HepG2 (cell line): ENCODE measurements around the gene DNAJB2. TPM values are rescaled to one million over a fixed set of nuclear protein-coding genes. Genes with fewer than 3 reads are reported as not detected.

ENCODE experiments used
- ATAC-seq: fragments of 200-7000 bp; cut with Tn5 transposase; 3 replicates; pipeline ENCODE4 v1.9.1; 2020; ENCODE audit warnings: mild to moderate bottlenecking, moderate library complexity
- BruUV-seq: library from RNA; stranded (reverse); fragments of 400-500 nt; replicated peaks from 2 replicates; lab custom pipeline; 2021; lab: Mats Ljungman, UMichigan
- CTCF ChIA-PET: fragments of 300-600 bp; formaldehyde crosslinking; extraction: SDS; loops from one replicate; lab custom pipeline; 2021; ENCODE audit warnings: low total read pairs, inconsistent platforms, low intra/inter-chr PET ratio; lab: Yijun Ruan, JAX
- POLR2A ChIA-PET: fragments of 350-600 bp; sonication (Branson Sonifier 250); formaldehyde crosslinking; loops from one replicate; lab custom pipeline; 2020; ENCODE audit warnings: antibody characterized with exemption, inconsistent platforms; lab: Yijun Ruan, JAX
- DNase-seq: peaks from one replicate; pipeline ENCODE4 v3.0.0-alpha.2; 2015; ENCODE audit warnings: low spot score
- FAIRE-seq: peaks from 3 replicates; lab custom pipeline; 2011; peaks lifted over from hg19 to GRCh38; lab: Jason Lieb, UNC
- H2AFZ ChIP-seq: one replicate; pipeline ENCODE4 v1.6.1; 2011; ENCODE audit warnings: low read length, inconsistent platforms
- H3K27ac ChIP-seq: fragments of 300-600 bp; 3 replicates; pipeline ENCODE4 v1.8.0; 2011; ENCODE audit warnings: mixed run types, mild to moderate bottlenecking, mixed read lengths, low read length, inconsistent platforms; ENCODE audit not compliant: insufficient read depth; ENCODE audit errors: extremely low read length
- H3K27me3 ChIP-seq, 2 experiments: fragments of 200-600 bp in 1 of 2; 2 replicates in 1 of 2; 3 replicates in 1 of 2; pipeline versions ENCODE4 v1.6.0 to v1.8.0; 2011; ENCODE audit warnings: low read length in 2 of 2, mild to moderate bottlenecking in 2 of 2, moderate library complexity in 2 of 2, inconsistent platforms in 1 of 2; ENCODE audit not compliant: insufficient read depth in 2 of 2, control insufficient read depth in 1 of 2
- H3K36me3 ChIP-seq, 2 experiments: fragments of 200-600 bp in 1 of 2; replicated peaks in 1 of 2; 2 replicates in 1 of 2; 3 replicates in 1 of 2; pipeline versions ENCODE4 v1.5.1 to v1.8.0; 2011; ENCODE audit warnings: low read length in 2 of 2, inconsistent platforms in 1 of 2; ENCODE audit not compliant: insufficient read depth in 2 of 2, control insufficient read depth in 1 of 2
- H3K4me1 ChIP-seq: 2 replicates; pipeline ENCODE4 v1.5.1; 2012; ENCODE audit warnings: low read length, inconsistent platforms; ENCODE audit not compliant: insufficient read depth
- H3K4me2 ChIP-seq: 2 replicates; pipeline ENCODE4 v1.6.0; 2011; ENCODE audit warnings: low read depth, low read length, inconsistent platforms
- H3K4me3 ChIP-seq, 3 experiments: fragments of 200-600 bp in 1 of 3; sonication (generic), shearing (Covaris generic) in 1 of 3; replicated peaks in 1 of 3; 2 replicates each; pipeline ENCODE4 v1.5.1; 2011 to 2016; ENCODE audit warnings: low read length in 3 of 3, inconsistent platforms in 2 of 3, low read depth in 2 of 3, mild to moderate bottlenecking in 2 of 3, control low read depth in 1 of 3, mixed read lengths in 1 of 3; ENCODE audit not compliant: insufficient read depth in 1 of 3
- H3K79me2 ChIP-seq: one replicate; pipeline ENCODE4 v1.6.1; 2011; ENCODE audit warnings: low read length, inconsistent platforms; ENCODE audit not compliant: insufficient read depth
- H3K9ac ChIP-seq: 2 replicates; pipeline ENCODE4 v1.6.0; 2011; ENCODE audit warnings: mild to moderate bottlenecking, low read depth, low read length, inconsistent platforms; ENCODE audit not compliant: insufficient read depth
- H3K9me3 ChIP-seq: 2 replicates; pipeline ENCODE4 v1.5.1; 2012; ENCODE audit warnings: mild to moderate bottlenecking, low read length
- H4K20me1 ChIP-seq: 2 replicates; pipeline ENCODE4 v1.6.0; 2011; ENCODE audit warnings: inconsistent platforms, mild to moderate bottlenecking, low read length, moderate library complexity; ENCODE audit not compliant: insufficient read depth
- GTF3A ChIP-seq: sonication (generic); formaldehyde crosslinking; conservative IDR thresholded peaks from 2 replicates; pipeline ENCODE4 v1.4.0; 2020; ENCODE audit warnings: mild to moderate bottlenecking, missing genetic modification reagents
- KLF13 ChIP-seq: sonication (generic); formaldehyde crosslinking; IDR thresholded peaks from 2 replicates; pipeline ENCODE4 v1.4.0; 2020; ENCODE audit warnings: mild to moderate bottlenecking, missing genetic modification reagents
- SMAD3 ChIP-seq: sonication (generic); formaldehyde crosslinking; IDR thresholded peaks from 2 replicates; pipeline ENCODE4 v1.4.0; 2020; ENCODE audit warnings: missing genetic modification reagents
- ZNF629 ChIP-seq: sonication (generic); formaldehyde crosslinking; conservative IDR thresholded peaks from 2 replicates; pipeline ENCODE4 v1.5.0; 2020; ENCODE audit warnings: missing genetic modification reagents
- WGBS: methylation state at CpG from one replicate; pipeline ENCODE4 v1.1.6; 2017; ENCODE audit warnings: low lambda C conversion rate; 5-methylcytosine and 5-hydroxymethylcytosine counted together
- in situ Hi-C: cut with HindIII; loops from 2 replicates; pipeline ENCODE4 v1.10.0; 2017; ENCODE audit warnings: low pct_unique_long_range_greater_than_20kb; ENCODE audit not compliant: extremely low pct_ligation_motif_present
- intact Hi-C: fragments of 100-400 bp; cut with micrococcal nuclease; formaldehyde crosslinking; loops from one replicate; pipeline ENCODE4 v1.10.0; 2022; ENCODE audit not compliant: unreplicated experiment
- polyA plus RNA-seq, 8 experiments: library from polyadenylated mRNA; depleted of rRNA in 3 of 8; stranded (reverse) in 7 of 8; unstranded in 1 of 8; fragments of >200 nt; fragmentation: Illumina TruSeq in 4 of 8; extraction: Trizol in 4 of 8; gene quantifications; 2 replicates each; pipeline versions ENCODE4 v1.2.1 to v1.2.3, GENCODE V29; 2011 to 2016; ENCODE audit warnings: low read depth in 4 of 8, missing spikeins in 1 of 8, mixed read lengths in 1 of 8; ENCODE audit not compliant: insufficient read depth in 1 of 8
- total RNA-seq, 5 experiments: library from RNA; depleted of rRNA; stranded (reverse); fragments of >200 nt; fragmentation: Illumina TruSeq; extraction: Trizol; gene quantifications; 2 replicates each; pipeline ENCODE4 v1.2.3, GENCODE V29; 2016; ENCODE audit warnings: low read depth in 1 of 5
- TF ChIP-seq, protein P1 (sequence below): sonication (generic); formaldehyde crosslinking; IDR thresholded peaks from 2 replicates; pipeline ENCODE4 v1.4.0; 2020; ENCODE audit warnings: missing genetic modification reagents, borderline replicate concordance

DNAJB2 gene
- total and polyA plus RNA-seq, 2 of the 13 experiments (the other 11 are each of a cell fraction or from before 2014, with no cell fraction given): 21.3 to 31.1 TPM

DNA sequence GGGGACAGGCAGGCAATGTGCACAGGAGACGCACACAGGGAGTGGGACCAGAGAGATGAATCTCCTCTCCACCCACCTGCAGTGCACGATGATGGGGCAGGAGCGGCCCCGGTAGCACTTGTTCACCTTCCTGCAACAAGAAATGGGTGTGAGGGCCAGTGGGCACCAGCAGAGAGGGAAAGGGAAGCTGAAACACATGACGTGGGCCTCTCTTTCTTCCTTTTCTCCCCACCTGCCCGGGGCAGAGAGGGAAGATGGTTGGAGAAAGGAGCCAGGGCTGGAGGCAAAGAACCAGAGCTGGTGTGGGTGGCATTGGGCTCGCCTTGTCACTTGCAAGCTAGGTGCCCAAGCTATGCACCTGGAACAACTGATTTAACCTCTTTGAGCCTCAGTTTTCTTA lies 12.2 kb downstream of the DNAJB2 start:
- ATAC-seq (no peak), DNase-seq (no peak), FAIRE-seq (no peak)
- BruUV-seq: no TSS peak
- ChIA-PET POLR2A (interaction anchor here (0.8 to 1.5 kb wide), 2 partner anchors 10 to 12 kb away, joined by 3 to 4 read pairs; partner anchors contain the start of gene DNAJB2), CTCF (no interaction called here)
- WGBS: 11% methylated on average over 7 of the region's 7 CpGs
- H3K4me2 ChIP-seq: no peak overlapping the region
- H3K27me3 ChIP-seq: peaks cover 3 to 56% of the 10 kb centered on the region in 2 experiments; a peak in 4 of 5 replicates
- TF ChIP-seq ZNF629 (CRISPR knock-in tag) (0 out of 2 replicates have a peak, but pooled peaks have one; percentile 12), SMAD3 (CRISPR knock-in tag) (no peak), KLF13 (CRISPR knock-in tag) (no peak), GTF3A (no peak)
- TF ChIP-seq, protein P1, sequence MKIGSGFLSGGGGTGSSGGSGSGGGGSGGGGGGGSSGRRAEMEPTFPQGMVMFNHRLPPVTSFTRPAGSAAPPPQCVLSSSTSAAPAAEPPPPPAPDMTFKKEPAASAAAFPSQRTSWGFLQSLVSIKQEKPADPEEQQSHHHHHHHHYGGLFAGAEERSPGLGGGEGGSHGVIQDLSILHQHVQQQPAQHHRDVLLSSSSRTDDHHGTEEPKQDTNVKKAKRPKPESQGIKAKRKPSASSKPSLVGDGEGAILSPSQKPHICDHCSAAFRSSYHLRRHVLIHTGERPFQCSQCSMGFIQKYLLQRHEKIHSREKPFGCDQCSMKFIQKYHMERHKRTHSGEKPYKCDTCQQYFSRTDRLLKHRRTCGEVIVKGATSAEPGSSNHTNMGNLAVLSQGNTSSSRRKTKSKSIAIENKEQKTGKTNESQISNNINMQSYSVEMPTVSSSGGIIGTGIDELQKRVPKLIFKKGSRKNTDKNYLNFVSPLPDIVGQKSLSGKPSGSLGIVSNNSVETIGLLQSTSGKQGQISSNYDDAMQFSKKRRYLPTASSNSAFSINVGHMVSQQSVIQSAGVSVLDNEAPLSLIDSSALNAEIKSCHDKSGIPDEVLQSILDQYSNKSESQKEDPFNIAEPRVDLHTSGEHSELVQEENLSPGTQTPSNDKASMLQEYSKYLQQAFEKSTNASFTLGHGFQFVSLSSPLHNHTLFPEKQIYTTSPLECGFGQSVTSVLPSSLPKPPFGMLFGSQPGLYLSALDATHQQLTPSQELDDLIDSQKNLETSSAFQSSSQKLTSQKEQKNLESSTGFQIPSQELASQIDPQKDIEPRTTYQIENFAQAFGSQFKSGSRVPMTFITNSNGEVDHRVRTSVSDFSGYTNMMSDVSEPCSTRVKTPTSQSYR (CRISPR knock-in tag): no peak
- no peak overlapping the region for H3K4me3 ChIP-seq
- no peaks in the 10 kb centered on the region for H3K9me3 ChIP-seq
- peaks cover 35% of the 10 kb centered on the region for H3K4me1 ChIP-seq
- no peaks in the 10 kb centered on the region for H3K36me3 ChIP-seq
- in situ Hi-C loops: no loop called here
- no peaks in the 10 kb centered on the region for H4K20me1 ChIP-seq
- no peak overlapping the region for H3K27ac ChIP-seq
- H2AFZ ChIP-seq: no peak overlapping the region
- no peaks in the 10 kb centered on the region for H3K79me2 ChIP-seq
- H3K9ac ChIP-seq: no peak overlapping the region
- intact Hi-C loops: loop anchor here (10.0 kb wide), 1 partner anchor 243 kb away; no protein-coding TSS in a partner anchor
